IMR-90 (cell line): ENCODE measurements around the gene SLITRK3. TPM values are rescaled to one million over a fixed set of nuclear protein-coding genes. Genes with fewer than 3 reads are reported as not detected.

Source experiments
- ATAC-seq: fragments of 200-7000 bp; cut with Tn5 transposase; 2 replicates; pipeline ENCODE4 v1.9.1; 2020; ENCODE audit warnings: low read depth, mild to moderate bottlenecking, moderate library complexity
- BruUV-seq: library from RNA; stranded (reverse); fragments of 400-500 nt; replicated peaks from 2 replicates; lab custom pipeline; 2021; lab: Mats Ljungman, UMichigan
- CTCF ChIA-PET: fragments of 300-600 bp; formaldehyde crosslinking; extraction: SDS; loops from one replicate; lab custom pipeline; 2021; ENCODE audit warnings: antibody characterized with exemption; lab: Yijun Ruan, JAX
- POLR2A ChIA-PET: fragments of 300-600 bp; sonication (Branson Sonifier 250); formaldehyde crosslinking; loops from one replicate; lab custom pipeline; 2022; ENCODE audit warnings: antibody characterized with exemption; ENCODE audit not compliant: unreplicated experiment; lab: Charles Lee
- DNase-seq: peaks from one replicate; pipeline ENCODE4 v3.0.0; 2013
- H2AFZ ChIP-seq: replicated peaks from 2 replicates; pipeline ENCODE3; 2013; ENCODE audit warnings: low read length, mild to moderate bottlenecking; ENCODE audit not compliant: poor library complexity
- H2AK5ac ChIP-seq: 2 replicates; pipeline ENCODE4 v1.6.1; 2013; ENCODE audit warnings: low read depth, low read length, inconsistent platforms
- H2AK9ac ChIP-seq: replicated peaks from 2 replicates; pipeline ENCODE3; 2013; ENCODE audit warnings: mild to moderate bottlenecking, low read depth, low read length, moderate library complexity; ENCODE audit not compliant: poor library complexity
- H2BK120ac ChIP-seq: 2 replicates; pipeline ENCODE4 v1.6.1; 2013; ENCODE audit warnings: low read depth, low read length, inconsistent platforms
- H2BK15ac ChIP-seq: 3 replicates; pipeline ENCODE4 v1.6.1; 2013; ENCODE audit warnings: low read depth, low read length, inconsistent platforms
- H2BK20ac ChIP-seq: 2 replicates; pipeline ENCODE4 v1.6.1; 2013; ENCODE audit warnings: low read depth, mild to moderate bottlenecking, inconsistent platforms, low read length, moderate library complexity
- H2BK5ac ChIP-seq: 2 replicates; pipeline ENCODE4 v1.6.1; 2013; ENCODE audit warnings: mild to moderate bottlenecking, low read depth, low read length, inconsistent platforms; ENCODE audit not compliant: poor library complexity, severe bottlenecking
- H3K14ac ChIP-seq: replicated peaks from 2 replicates; pipeline ENCODE4 v1.6.1; 2013; ENCODE audit warnings: low read depth, low read length, inconsistent platforms
- H3K18ac ChIP-seq: 2 replicates; pipeline ENCODE4 v1.6.1; 2013; ENCODE audit warnings: low read depth, low read length, control low read depth
- H3K23ac ChIP-seq: 2 replicates; pipeline ENCODE4 v1.6.1; 2013; ENCODE audit warnings: low read depth, low read length, inconsistent platforms
- H3K27ac ChIP-seq: 2 replicates; pipeline ENCODE4 v1.5.1; 2013; ENCODE audit warnings: mild to moderate bottlenecking, control low read depth, low read length; ENCODE audit not compliant: insufficient read depth
- H3K27me3 ChIP-seq: 2 replicates; pipeline ENCODE4 v1.6.1; 2013; ENCODE audit warnings: low read length; ENCODE audit not compliant: control insufficient read depth, insufficient read depth
- H3K36me3 ChIP-seq: 2 replicates; pipeline ENCODE4 v1.6.1; 2013; ENCODE audit warnings: low read length, mixed read lengths; ENCODE audit not compliant: control insufficient read depth, insufficient read depth
- H3K4ac ChIP-seq: 2 replicates; pipeline ENCODE4 v1.6.1; 2013; ENCODE audit warnings: low read depth, low read length, inconsistent platforms
- H3K4me1 ChIP-seq: 2 replicates; pipeline ENCODE4 v1.6.1; 2013; ENCODE audit warnings: low read length, mixed read lengths; ENCODE audit not compliant: control insufficient read depth, insufficient read depth
- H3K4me2 ChIP-seq: 2 replicates; pipeline ENCODE4 v1.6.1; 2013; ENCODE audit warnings: low read depth, mild to moderate bottlenecking, control low read depth, low read length, moderate library complexity
- H3K4me3 ChIP-seq: 2 replicates; pipeline ENCODE4 v1.5.1; 2013; ENCODE audit warnings: low read depth, mild to moderate bottlenecking, control low read depth, low read length, moderate library complexity; ENCODE audit not compliant: insufficient read depth
- H3K56ac ChIP-seq: 2 replicates; pipeline ENCODE4 v1.6.1; 2013; ENCODE audit warnings: low read length, inconsistent platforms; ENCODE audit not compliant: insufficient read depth; ENCODE audit errors: extremely low read depth
- H3K79me1 ChIP-seq, 2 experiments: 2 replicates each; pipeline ENCODE4 v1.6.1; 2013; ENCODE audit warnings: low read length in 2 of 2, inconsistent platforms in 1 of 2, low read depth in 1 of 2
- H3K9ac ChIP-seq: 2 replicates; pipeline ENCODE4 v1.6.1; 2013; ENCODE audit warnings: low read depth, low read length, control low read depth
- H3K9me1 ChIP-seq: 2 replicates; pipeline ENCODE4 v1.6.1; 2013; ENCODE audit warnings: low read length, inconsistent platforms; ENCODE audit not compliant: insufficient read depth
- H3K9me3 ChIP-seq: 2 replicates; pipeline ENCODE4 v1.6.1; 2013; ENCODE audit warnings: low read length; ENCODE audit not compliant: control insufficient read depth, insufficient read depth
- H4K20me1 ChIP-seq: 2 replicates; pipeline ENCODE4 v1.6.1; 2013; ENCODE audit warnings: low read length, inconsistent platforms; ENCODE audit not compliant: insufficient read depth
- H4K5ac ChIP-seq: 2 replicates; pipeline ENCODE4 v1.6.1; 2013; ENCODE audit warnings: mild to moderate bottlenecking, low read depth, low read length, control low read depth
- H4K8ac ChIP-seq, 2 experiments: 2 replicates each; pipeline ENCODE4 v1.6.1; 2013; ENCODE audit warnings: low read depth in 2 of 2, low read length in 2 of 2, control low read depth in 1 of 2, inconsistent platforms in 1 of 2
- H4K91ac ChIP-seq: 2 replicates; pipeline ENCODE4 v1.6.1; 2013; ENCODE audit warnings: low read depth, low read length, inconsistent platforms; ENCODE audit not compliant: insufficient read depth
- FOS ChIP-seq: fragments of 150-350 bp; IDR thresholded peaks from 2 replicates; pipeline ENCODE4 v1.6.1; 2016; ENCODE audit warnings: low read depth, low read length
- MAFK ChIP-seq: IDR thresholded peaks from 2 replicates; pipeline ENCODE4 v1.6.1; 2012; ENCODE audit warnings: low read depth, low read length, improper control_type of control experiment
- NFE2L2 ChIP-seq: fragments of 150-350 bp; IDR thresholded peaks from 2 replicates; pipeline ENCODE4 v1.6.1; 2016; ENCODE audit warnings: low read depth, mild to moderate bottlenecking, low read length
- POLR2A ChIP-seq: IDR thresholded peaks from 2 replicates; pipeline ENCODE4 v1.6.1; 2012; ENCODE audit warnings: mild to moderate bottlenecking, low read depth, low read length
- dilution Hi-C: fragments of 300-500 bp; cut with HindIII; formaldehyde crosslinking; loops from one replicate; pipeline ENCODE4 v1.14.3; 2018; ENCODE audit warnings: low sequenced_read_pairs; ENCODE audit not compliant: unreplicated experiment
- in situ Hi-C: fragments of 300-500 bp; cut with MboI; formaldehyde crosslinking; loops from 3 replicates; pipeline ENCODE4 v1.14.3; 2019; ENCODE audit warnings: low sequenced_read_pairs, inconsistent platforms, mixed read lengths
- intact Hi-C: fragments of 100-400 bp; cut with micrococcal nuclease; formaldehyde crosslinking; loops from 2 replicates; pipeline ENCODE4 v1.10.0; 2022
- polyA plus RNA-seq, 3 experiments: library from polyadenylated mRNA; depleted of rRNA; stranded (reverse); fragments of >200 nt; gene quantifications; 2 replicates each; pipeline ENCODE4 v1.2.3, GENCODE V29; 2012; ENCODE audit warnings: low replicate concordance in 1 of 3
- total RNA-seq: library from RNA; depleted of rRNA; stranded (reverse); fragments of >200 nt; gene quantifications from 2 replicates; pipeline ENCODE4 v1.2.3, GENCODE V29; 2012
- TF ChIP-seq, protein P1 (sequence below): conservative IDR thresholded peaks from 2 replicates; pipeline ENCODE4 v1.5.1; 2012; ENCODE audit warnings: mild to moderate bottlenecking, low read depth, low read length, improper control_type of control experiment
- TF ChIP-seq, protein P2 (sequence below): fragments of 150-350 bp; IDR thresholded peaks from 2 replicates; pipeline ENCODE4 v1.6.1; 2016; ENCODE audit warnings: low read depth, mild to moderate bottlenecking, low read length, moderate library complexity, borderline replicate concordance

Gene SLITRK3
- total and polyA plus RNA-seq, 2 of the 4 experiments (the other 2 are of a cell fraction), result not detected

DNA sequence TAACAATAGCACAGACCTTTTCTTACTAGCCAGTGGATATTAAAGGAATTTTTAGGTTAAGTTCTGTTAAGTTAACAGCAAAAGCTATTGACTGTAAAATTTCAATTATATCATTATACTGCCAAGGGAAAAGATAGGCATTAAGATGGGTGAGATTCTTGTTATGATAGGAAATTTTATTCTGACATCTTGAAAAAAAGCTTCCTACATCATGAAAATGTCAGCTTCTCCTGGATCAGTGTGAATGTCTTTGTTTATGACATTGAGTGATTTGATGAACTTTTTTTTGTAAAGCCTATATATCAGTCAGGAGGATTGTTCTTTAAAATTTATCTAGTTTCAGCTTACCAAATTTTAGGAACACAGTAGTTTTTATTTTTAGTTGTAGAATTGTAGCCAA, 47.4 kb upstream of the SLITRK3 start:
- dilution Hi-C loops, result no loop called here
- no peak overlapping the region for H2BK120ac ChIP-seq
- no peaks in the 10 kb centered on the region for H4K20me1 ChIP-seq
- no peak overlapping the region for H2AK9ac ChIP-seq
- POLR2A ChIA-PET, result no interaction called here
- no peak overlapping the region for H3K23ac ChIP-seq
- H3K9ac ChIP-seq, result no peak overlapping the region
- TF ChIP-seq POLR2A (no peak), MAFK (no peak), FOS (no peak), NFE2L2 (no peak)
- TF ChIP-seq, protein P1, sequence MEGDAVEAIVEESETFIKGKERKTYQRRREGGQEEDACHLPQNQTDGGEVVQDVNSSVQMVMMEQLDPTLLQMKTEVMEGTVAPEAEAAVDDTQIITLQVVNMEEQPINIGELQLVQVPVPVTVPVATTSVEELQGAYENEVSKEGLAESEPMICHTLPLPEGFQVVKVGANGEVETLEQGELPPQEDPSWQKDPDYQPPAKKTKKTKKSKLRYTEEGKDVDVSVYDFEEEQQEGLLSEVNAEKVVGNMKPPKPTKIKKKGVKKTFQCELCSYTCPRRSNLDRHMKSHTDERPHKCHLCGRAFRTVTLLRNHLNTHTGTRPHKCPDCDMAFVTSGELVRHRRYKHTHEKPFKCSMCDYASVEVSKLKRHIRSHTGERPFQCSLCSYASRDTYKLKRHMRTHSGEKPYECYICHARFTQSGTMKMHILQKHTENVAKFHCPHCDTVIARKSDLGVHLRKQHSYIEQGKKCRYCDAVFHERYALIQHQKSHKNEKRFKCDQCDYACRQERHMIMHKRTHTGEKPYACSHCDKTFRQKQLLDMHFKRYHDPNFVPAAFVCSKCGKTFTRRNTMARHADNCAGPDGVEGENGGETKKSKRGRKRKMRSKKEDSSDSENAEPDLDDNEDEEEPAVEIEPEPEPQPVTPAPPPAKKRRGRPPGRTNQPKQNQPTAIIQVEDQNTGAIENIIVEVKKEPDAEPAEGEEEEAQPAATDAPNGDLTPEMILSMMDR, result no peak
- TF ChIP-seq, protein P2, sequence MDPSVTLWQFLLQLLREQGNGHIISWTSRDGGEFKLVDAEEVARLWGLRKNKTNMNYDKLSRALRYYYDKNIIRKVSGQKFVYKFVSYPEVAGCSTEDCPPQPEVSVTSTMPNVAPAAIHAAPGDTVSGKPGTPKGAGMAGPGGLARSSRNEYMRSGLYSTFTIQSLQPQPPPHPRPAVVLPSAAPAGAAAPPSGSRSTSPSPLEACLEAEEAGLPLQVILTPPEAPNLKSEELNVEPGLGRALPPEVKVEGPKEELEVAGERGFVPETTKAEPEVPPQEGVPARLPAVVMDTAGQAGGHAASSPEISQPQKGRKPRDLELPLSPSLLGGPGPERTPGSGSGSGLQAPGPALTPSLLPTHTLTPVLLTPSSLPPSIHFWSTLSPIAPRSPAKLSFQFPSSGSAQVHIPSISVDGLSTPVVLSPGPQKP, result no peak
- no peak for DNase-seq
- BruUV-seq, result no TSS peak
- H4K91ac ChIP-seq, result no peak overlapping the region
- no peak overlapping the region for H3K14ac ChIP-seq
- H3K56ac ChIP-seq, result no peak overlapping the region
- H3K79me1 ChIP-seq, result no peaks in the 10 kb centered on the region
- no peaks in the 10 kb centered on the region for H3K4me1 ChIP-seq
- H3K9me1 ChIP-seq, result no peaks in the 10 kb centered on the region
- no peak overlapping the region for H3K4me3 ChIP-seq
- no peak overlapping the region for H2AFZ ChIP-seq
- no peaks in the 10 kb centered on the region for H3K36me3 ChIP-seq
- no peaks in the 10 kb centered on the region for H3K27me3 ChIP-seq
- ATAC-seq, result no peak
- H2BK5ac ChIP-seq, result no peak overlapping the region
- CTCF ChIA-PET, result no interaction called here
- intact Hi-C loops, result no loop called here
- no peak overlapping the region for H3K18ac ChIP-seq
- H3K9me3 ChIP-seq, result no peaks in the 10 kb centered on the region
- no peak overlapping the region for H3K27ac ChIP-seq
- no peak overlapping the region for H3K4ac ChIP-seq
- no peak overlapping the region for H3K4me2 ChIP-seq
- no peak overlapping the region for H4K8ac ChIP-seq
- H4K5ac ChIP-seq, result no peak overlapping the region
- H2AK5ac ChIP-seq, result no peak overlapping the region
- no peak overlapping the region for H2BK20ac ChIP-seq
- in situ Hi-C loops, result no loop called here
- H2BK15ac ChIP-seq, result no peak overlapping the region
